Epithelial cell of esophagus (primary cell): ENCODE results near the gene CARD19.
"Not testable (repeated sequence)": the region's sequence is repeated elsewhere in the genome, so short reads cannot be mapped to it uniquely, and the experiment has no call there.

Source experiments
- DNase-seq: peaks from one replicate; pipeline ENCODE4 v3.0.0; 2010; ENCODE audit warnings: low read depth
- H3K4me3 ChIP-seq: 2 replicates; pipeline ENCODE4 v1.5.1; 2011; ENCODE audit warnings: mild to moderate bottlenecking, low read length, control low read depth
- TF ChIP-seq, protein P1 (sequence below): IDR thresholded peaks from 2 replicates; pipeline ENCODE4 v1.5.1; 2011; ENCODE audit warnings: low read depth, mild to moderate bottlenecking, low read length, control low read depth, inconsistent platforms; ENCODE audit not compliant: insufficient read depth; ENCODE audit errors: missing control alignments

The CARD19 gene

DNA sequence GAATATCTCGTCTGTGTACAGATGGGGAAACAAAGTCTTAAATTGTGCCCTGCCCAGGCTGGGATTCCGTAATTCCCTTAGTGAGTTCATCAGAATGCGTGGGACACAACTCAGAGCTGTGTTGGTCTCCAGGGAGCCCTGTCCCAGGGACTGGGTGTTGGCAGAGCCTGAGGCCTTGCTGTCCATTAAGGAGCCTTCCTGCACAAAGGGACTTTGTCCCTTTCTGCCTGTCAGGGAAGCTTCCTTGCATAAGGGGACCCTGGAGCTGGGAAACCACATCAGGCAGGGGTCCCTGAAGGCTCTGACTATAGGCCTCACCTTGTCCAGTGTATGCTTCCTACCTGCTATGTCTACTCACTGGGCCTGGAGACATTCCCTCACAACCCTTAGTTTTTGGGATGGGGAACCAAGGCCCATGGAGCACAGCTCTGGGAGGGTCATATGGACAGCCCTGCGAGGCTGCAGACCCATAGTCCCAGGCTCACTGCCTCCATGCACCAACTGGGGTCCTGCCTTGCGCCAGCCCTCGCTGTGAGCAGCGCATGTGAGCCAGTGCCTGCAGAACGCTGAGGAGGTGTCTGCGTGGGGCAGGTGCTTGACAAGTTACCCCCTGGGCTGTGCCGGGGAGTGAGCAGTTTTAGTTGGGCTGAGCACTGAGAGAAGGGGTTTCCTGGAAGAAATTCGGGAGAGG is 1.6 kb downstream of the CARD19 start:
- H3K4me3 ChIP-seq = peak overlapping the region; percentile 55
- TF ChIP-seq, protein P1, sequence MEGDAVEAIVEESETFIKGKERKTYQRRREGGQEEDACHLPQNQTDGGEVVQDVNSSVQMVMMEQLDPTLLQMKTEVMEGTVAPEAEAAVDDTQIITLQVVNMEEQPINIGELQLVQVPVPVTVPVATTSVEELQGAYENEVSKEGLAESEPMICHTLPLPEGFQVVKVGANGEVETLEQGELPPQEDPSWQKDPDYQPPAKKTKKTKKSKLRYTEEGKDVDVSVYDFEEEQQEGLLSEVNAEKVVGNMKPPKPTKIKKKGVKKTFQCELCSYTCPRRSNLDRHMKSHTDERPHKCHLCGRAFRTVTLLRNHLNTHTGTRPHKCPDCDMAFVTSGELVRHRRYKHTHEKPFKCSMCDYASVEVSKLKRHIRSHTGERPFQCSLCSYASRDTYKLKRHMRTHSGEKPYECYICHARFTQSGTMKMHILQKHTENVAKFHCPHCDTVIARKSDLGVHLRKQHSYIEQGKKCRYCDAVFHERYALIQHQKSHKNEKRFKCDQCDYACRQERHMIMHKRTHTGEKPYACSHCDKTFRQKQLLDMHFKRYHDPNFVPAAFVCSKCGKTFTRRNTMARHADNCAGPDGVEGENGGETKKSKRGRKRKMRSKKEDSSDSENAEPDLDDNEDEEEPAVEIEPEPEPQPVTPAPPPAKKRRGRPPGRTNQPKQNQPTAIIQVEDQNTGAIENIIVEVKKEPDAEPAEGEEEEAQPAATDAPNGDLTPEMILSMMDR = no peak
- no peak for DNase-seq

DNA sequence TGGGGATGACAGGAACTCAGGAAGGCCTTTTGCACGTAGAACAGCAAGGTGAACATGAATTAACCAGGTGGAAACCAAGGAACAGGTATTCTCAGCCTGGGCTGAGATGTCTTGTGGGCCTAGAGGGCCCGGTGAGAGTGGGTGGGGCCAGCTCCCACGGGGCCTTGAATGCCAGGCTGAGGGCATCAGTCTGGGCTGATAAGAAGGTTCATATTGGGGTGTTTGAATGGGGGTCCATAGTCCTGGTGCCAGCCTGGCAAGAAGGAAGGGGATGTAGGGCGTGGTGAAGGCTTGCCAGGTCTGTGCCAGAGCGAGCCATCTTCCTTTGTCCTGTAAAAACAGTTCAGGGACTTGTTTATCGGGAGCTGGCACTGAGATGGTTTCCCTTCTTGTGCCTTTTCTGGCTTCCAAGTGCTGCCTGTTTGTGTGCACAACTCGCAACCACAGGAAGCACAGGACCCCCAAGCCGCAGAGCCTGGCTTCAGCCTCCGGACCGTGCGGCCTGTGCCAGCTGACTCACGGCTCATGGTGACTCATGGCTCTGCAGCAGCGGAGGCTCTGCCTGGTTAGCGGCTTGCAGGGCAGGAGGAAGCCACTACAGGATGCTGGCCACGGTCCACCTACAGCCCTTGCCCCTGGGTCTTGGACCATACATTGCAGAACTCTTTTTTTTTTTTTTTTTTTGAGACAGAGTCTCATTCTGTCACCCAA is 2.4 kb downstream of the CARD19 start:
- DNase-seq = peak; percentile 92
- no peak overlapping the region for H3K4me3 ChIP-seq
- TF ChIP-seq, protein P1 = no peak

DNA sequence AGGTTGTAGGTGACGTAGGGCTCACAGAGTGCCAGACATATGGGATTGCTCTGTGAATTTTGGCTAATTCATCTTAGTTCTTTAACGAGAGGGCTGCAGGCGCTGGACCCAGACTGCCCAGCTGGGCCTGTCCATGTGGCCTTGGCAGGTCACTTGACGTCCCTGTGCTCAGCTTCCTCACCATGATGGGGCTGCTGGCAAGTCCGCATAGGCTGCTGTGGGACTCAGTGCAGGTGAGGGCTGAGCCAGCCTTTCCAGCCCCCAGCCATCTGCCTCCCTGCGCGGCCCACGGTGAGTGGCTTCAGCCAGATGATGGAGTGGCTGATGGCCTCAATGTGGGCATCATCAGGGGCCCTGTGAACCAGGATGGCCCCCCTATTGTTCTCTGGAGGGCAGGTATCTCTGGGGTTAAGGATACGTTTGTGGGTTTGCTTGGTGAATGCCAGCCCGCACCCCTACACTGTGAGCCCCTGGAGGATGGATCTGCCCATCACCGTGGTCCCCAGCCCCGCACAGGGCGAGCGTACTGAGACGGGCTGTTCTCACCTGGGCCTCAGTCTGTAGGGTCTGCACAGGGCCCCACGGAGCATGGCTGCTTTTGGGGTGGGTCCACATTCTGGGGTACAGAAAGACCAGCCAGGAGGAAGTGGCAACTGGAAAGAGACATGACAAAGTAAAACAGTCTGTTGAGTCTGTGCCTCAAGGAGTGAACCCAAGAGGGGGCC is 3.7 kb downstream of the CARD19 start:
- TF ChIP-seq, protein P1 = no peak
- no peak for DNase-seq
- no peak overlapping the region for H3K4me3 ChIP-seq

DNA sequence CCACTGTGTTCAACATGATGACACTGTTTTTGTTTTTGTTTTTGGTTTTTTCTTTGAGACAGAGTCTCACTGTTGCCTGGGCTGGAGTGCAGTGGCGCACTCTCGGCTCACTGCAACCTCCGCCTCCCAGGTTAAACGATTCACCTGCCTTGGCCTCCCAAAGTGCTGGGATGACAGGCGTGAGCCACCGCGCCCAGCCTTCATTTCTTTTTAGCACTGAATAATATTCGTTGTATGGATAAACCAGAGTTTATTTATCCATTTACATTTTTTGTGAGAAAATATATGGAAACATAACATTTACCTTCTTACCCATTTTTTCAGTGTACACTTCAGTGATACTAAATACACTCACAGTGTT is 4.2 kb downstream of the CARD19 start:
- no peak for DNase-seq
- H3K4me3 ChIP-seq = no peak overlapping the region
- TF ChIP-seq, protein P1 = no peak

DNA sequence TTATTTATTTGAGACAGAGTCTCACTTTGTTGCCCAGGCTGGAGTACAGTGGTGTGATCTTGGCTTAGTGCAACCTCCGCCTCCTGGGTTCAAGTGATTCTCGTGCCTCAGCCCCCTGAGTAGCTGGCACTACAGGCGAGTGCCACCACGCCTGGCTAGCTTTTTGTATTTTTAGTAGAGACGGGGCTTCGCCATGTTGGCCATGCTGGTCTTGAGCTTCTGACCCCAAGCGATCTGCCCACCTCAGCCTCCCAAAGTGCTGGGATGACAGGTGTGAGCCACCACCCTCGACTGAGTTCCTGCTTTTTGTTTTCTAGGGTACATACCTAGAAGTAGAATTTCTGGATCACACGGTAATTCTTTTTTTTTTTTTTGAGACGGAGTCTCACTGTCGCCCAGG is 5.1 kb downstream of the CARD19 start:
- not testable (repeated sequence) for DNase-seq, H3K4me3 ChIP-seq

DNA sequence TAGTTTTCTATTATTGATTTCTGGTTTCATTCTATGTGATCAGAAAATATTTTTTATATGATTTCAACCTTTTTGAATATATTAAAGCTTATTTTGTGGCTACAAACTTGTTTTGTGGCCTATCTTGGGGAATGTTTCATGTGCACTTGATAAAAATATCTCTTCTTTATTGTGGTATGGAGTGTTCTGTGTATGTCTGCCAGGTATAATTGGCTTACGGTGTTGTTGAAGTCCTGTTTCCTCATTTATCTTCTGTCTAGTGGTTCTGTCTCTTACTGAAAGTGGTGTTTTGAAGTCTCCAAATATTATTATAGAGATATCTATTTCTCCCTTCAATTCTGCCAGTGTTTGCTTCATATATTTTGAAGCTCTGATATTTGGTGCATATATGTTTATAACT is 9.6 kb downstream of the CARD19 start:
- H3K4me3 ChIP-seq = no peak overlapping the region
- no peak for DNase-seq
- TF ChIP-seq, protein P1 = no peak

DNA sequence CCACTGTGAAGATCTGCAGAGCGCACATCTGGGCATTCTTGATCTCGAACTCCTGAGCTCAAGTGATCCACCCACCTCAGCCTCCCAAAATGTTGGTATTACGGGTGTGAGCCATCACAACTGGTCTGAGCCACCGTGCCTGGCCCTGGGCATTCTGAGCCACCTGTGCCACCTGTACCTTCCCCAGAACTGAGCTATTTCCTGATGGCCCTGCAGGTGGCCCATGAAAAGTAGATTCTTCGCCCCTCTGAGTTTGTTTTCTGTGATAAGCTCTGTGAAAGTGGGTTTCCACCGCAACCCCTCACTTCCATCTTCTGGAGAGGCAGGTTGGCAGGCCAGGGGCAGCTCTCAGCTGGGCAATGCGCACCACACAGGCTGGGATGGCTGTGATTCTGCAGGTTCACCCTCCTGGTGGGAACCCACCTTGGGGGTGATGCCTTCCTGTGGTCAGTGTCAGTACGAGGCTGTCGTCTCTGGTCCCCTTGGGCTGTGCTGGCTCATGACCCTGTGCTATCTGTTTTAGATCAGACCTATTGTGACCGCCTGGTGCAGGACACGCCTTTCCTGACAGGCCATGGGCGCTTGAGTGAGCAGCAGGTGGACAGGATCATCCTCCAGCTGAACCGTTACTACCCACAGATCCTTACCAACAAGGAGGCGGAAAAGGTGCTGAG is 11.3 kb downstream of the CARD19 start:
- DNase-seq = no peak
- TF ChIP-seq, protein P1 = no peak
- H3K4me3 ChIP-seq = no peak overlapping the region
